GM23338 (cell line): ENCODE data around the gene MDH1B. TPM values are rescaled to one million over a fixed set of nuclear protein-coding genes. Genes with fewer than 3 reads are reported as not detected.
A peak's percentile ranks its signal among the peaks of the same experiment; 100 is the strongest.

Experiments
- ATAC-seq: fragments of 200-7000 bp; cut with Tn5 transposase; 3 replicates; pipeline ENCODE4 v1.9.1; 2020
- DNase-seq: peaks from one replicate; pipeline ENCODE4 v3.0.0-alpha.2; 2015; ENCODE audit warnings: low spot score
- H2AFZ ChIP-seq: fragments of 200-600 bp; sonication (generic); 2 replicates; pipeline ENCODE4 v1.8.0; 2016; ENCODE audit warnings: antibody characterized with exemption, mild to moderate bottlenecking, moderate library complexity
- H3F3A ChIP-seq: fragments of 200-600 bp; sonication (generic); replicated peaks from 2 replicates; pipeline ENCODE4 v1.8.0; 2017; ENCODE audit warnings: antibody characterized with exemption, mixed run types, low read depth
- H3K27ac ChIP-seq: fragments of 200-600 bp; sonication (generic); 2 replicates; pipeline ENCODE4 v1.6.1; 2016; ENCODE audit warnings: low read depth
- H3K27me3 ChIP-seq: fragments of 200-600 bp; sonication (generic); 2 replicates; pipeline ENCODE4 v1.8.0; 2016; ENCODE audit warnings: mild to moderate bottlenecking, mixed run types, moderate library complexity; ENCODE audit not compliant: insufficient read depth
- H3K36me3 ChIP-seq: fragments of 200-600 bp; sonication (generic); 2 replicates; pipeline ENCODE4 v1.8.0; 2016; ENCODE audit warnings: mild to moderate bottlenecking; ENCODE audit not compliant: insufficient read depth
- H3K4me1 ChIP-seq: fragments of 200-600 bp; sonication (generic); 2 replicates; pipeline ENCODE4 v1.8.0; 2016; ENCODE audit warnings: mild to moderate bottlenecking, moderate library complexity; ENCODE audit not compliant: insufficient read depth
- H3K4me2 ChIP-seq: fragments of 200-600 bp; sonication (generic); 2 replicates; pipeline ENCODE4 v1.7.1; 2017; ENCODE audit warnings: mixed run types
- H3K4me3 ChIP-seq: fragments of 200-600 bp; sonication (generic); 2 replicates; pipeline ENCODE4 v1.6.1; 2016; ENCODE audit warnings: mixed run types
- H3K79me2 ChIP-seq: fragments of 200-600 bp; sonication (generic); replicated peaks from 2 replicates; pipeline ENCODE4 v1.8.0; 2017; ENCODE audit warnings: mild to moderate bottlenecking; ENCODE audit not compliant: insufficient read depth
- H3K9me2 ChIP-seq: fragments of 200-600 bp; sonication (generic); 2 replicates; pipeline ENCODE4 v1.8.0; 2017; ENCODE audit not compliant: insufficient read depth
- H4K20me1 ChIP-seq: fragments of 200-600 bp; sonication (generic); replicated peaks from 2 replicates; pipeline ENCODE4 v1.8.0; 2017; ENCODE audit warnings: mild to moderate bottlenecking; ENCODE audit not compliant: insufficient read depth
- H3K27ac Mint-ChIP-seq: 2 replicates; pipeline ENCODE4 v1.8.0; 2020; ENCODE audit warnings: inconsistent platforms, mild to moderate bottlenecking, moderate library complexity, mixed read lengths
- H3K27me3 Mint-ChIP-seq: 3 replicates; pipeline ENCODE4 v1.8.0; 2022; ENCODE audit warnings: low read depth, mild to moderate bottlenecking, moderate library complexity, mixed read lengths, inconsistent platforms; ENCODE audit not compliant: insufficient read depth, poor library complexity
- H3K36me3 Mint-ChIP-seq: 3 replicates; pipeline ENCODE4 v1.8.0; 2021; ENCODE audit warnings: low read depth, mild to moderate bottlenecking, inconsistent platforms, moderate library complexity, mixed read lengths
- H3K4me1 Mint-ChIP-seq: 3 replicates; pipeline ENCODE4 v1.8.0; 2020; ENCODE audit warnings: mild to moderate bottlenecking, inconsistent platforms, mixed read lengths
- H3K4me3 Mint-ChIP-seq: 3 replicates; pipeline ENCODE4 v1.8.0; 2021; ENCODE audit warnings: moderate library complexity, mild to moderate bottlenecking, inconsistent platforms, mixed read lengths
- H3K9me3 Mint-ChIP-seq: 3 replicates; pipeline ENCODE4 v1.8.0; 2020; ENCODE audit warnings: moderate library complexity, mild to moderate bottlenecking, inconsistent platforms, mixed read lengths
- CREB1 ChIP-seq: fragments of 250-450 bp; sonication (Bioruptor Pico); IDR thresholded peaks from 2 replicates; pipeline ENCODE4 v1.5.0; 2020; ENCODE audit warnings: low read depth, mild to moderate bottlenecking, moderate library complexity
- ETS1 ChIP-seq: IDR thresholded peaks from 2 replicates; pipeline ENCODE4 v1.6.1; 2016; ENCODE audit warnings: antibody characterized with exemption
- EZH2 ChIP-seq: fragments of 200-600 bp; sonication (generic); IDR thresholded peaks from one replicate; pipeline ENCODE4 v1.8.0; 2017; ENCODE audit warnings: antibody characterized with exemption, mild to moderate bottlenecking, low read depth; ENCODE audit not compliant: unreplicated experiment
- EZH2phosphoT487 ChIP-seq: fragments of 200-600 bp; sonication (generic); IDR thresholded peaks from one replicate; pipeline ENCODE4 v1.8.1; 2018; ENCODE audit warnings: antibody characterized with exemption; ENCODE audit not compliant: unreplicated experiment
- JUNB ChIP-seq: IDR thresholded peaks from one replicate; pipeline ENCODE4 v1.6.1; 2016; ENCODE audit warnings: antibody characterized with exemption; ENCODE audit not compliant: unreplicated experiment
- NANOG ChIP-seq: IDR thresholded peaks from 2 replicates; pipeline ENCODE4 v1.6.1; 2016; ENCODE audit warnings: antibody characterized with exemption, borderline replicate concordance
- POLR2AphosphoS5 ChIP-seq: IDR thresholded peaks from 2 replicates; pipeline ENCODE4 v1.6.1; 2016; ENCODE audit warnings: antibody characterized with exemption, low read depth
- REST ChIP-seq: IDR thresholded peaks from one replicate; pipeline ENCODE4 v1.6.1; 2018; ENCODE audit warnings: antibody characterized with exemption; ENCODE audit not compliant: unreplicated experiment
- STAT1 ChIP-seq: IDR thresholded peaks from one replicate; pipeline ENCODE4 v1.6.1; 2016; ENCODE audit warnings: antibody characterized with exemption; ENCODE audit not compliant: unreplicated experiment
- ZNF114 ChIP-seq: fragments of 250-450 bp; sonication (Bioruptor Pico); IDR thresholded peaks from 2 replicates; pipeline ENCODE4 v1.5.0; 2020; ENCODE audit warnings: mild to moderate bottlenecking, moderate library complexity
- ZNF331 ChIP-seq: fragments of 250-450 bp; sonication (Bioruptor Pico); IDR thresholded peaks from 2 replicates; pipeline ENCODE4 v1.5.0; 2020; ENCODE audit warnings: low read depth, mild to moderate bottlenecking, moderate library complexity
- ZNF462 ChIP-seq: fragments of 250-450 bp; sonication (Bioruptor Pico); IDR thresholded peaks from 2 replicates; pipeline ENCODE4 v1.5.0; 2020; ENCODE audit warnings: mild to moderate bottlenecking, moderate library complexity
- polyA plus RNA-seq: library from polyadenylated mRNA; unstranded; fragments of >200 nt; fragmentation: Nextera tagmentation; extraction: Ambion mirVana; gene quantifications from 2 replicates; pipeline ENCODE4 v1.2.1, GENCODE V29; 2016
- total RNA-seq: library from RNA; depleted of rRNA; stranded (reverse); fragments of >200 nt; shearing (Covaris generic); gene quantifications from 2 replicates; pipeline ENCODE4 v1.2.3, GENCODE V29; 2014
- TF ChIP-seq, protein P1 (sequence below), 2 experiments: fragments of 200-600 bp in 1 of 2; sonication (generic) in 1 of 2; conservative IDR thresholded peaks; 2 replicates each; pipeline versions ENCODE4 v1.5.1 to v1.6.1; 2016 to 2017; ENCODE audit warnings: antibody characterized with exemption in 2 of 2, low read depth in 2 of 2, mild to moderate bottlenecking in 2 of 2, moderate library complexity in 1 of 2

Gene MDH1B
- total and polyA plus RNA-seq, 2 experiments from 2014 or later: 1.7 to 1.8 TPM

GRCh38 chr2:206804326-206804725, 39.2 kb upstream of the MDH1B start:
- Histone ChIP-seq H3K9me2 (no peaks in the 10 kb centered on the region), H3K27ac (peak overlapping the region; percentile 98), H3K79me2 (peaks cover 32% of the 10 kb centered on the region), H3K36me3 (peaks cover 14% of the 10 kb centered on the region; the same call in 1 of the 2 replicates), H3K4me3 (no peak overlapping the region), H3K4me2 (no peak overlapping the region), H3K4me1 (peaks cover 76% of the 10 kb centered on the region), H4K20me1 (no peaks in the 10 kb centered on the region), H3K27me3 (no peaks in the 10 kb centered on the region), H2AFZ (no peak overlapping the region), H3F3A (peaks cover 26% of the 10 kb centered on the region)
- Mint-ChIP-seq H3K36me3 (peaks cover 15% of the 10 kb centered on the region), H3K27me3 (peaks cover 8% of the 10 kb centered on the region), H3K9me3 (no peaks in the 10 kb centered on the region), H3K27ac (no peak overlapping the region), H3K4me1 (peaks cover 62% of the 10 kb centered on the region), H3K4me3 (no peak overlapping the region)
- peak; percentile 43 for DNase-seq
- no peak; the same call in 2 of the 3 replicates for ATAC-seq
- no peak for TF ChIP-seq EZH2phosphoT487
- TF ChIP-seq STAT1: no peak
- no peak for TF ChIP-seq NANOG
- no peak for TF ChIP-seq ZNF114 (CRISPR knock-in tag)
- TF ChIP-seq REST: no peak
- TF ChIP-seq ZNF331 (CRISPR knock-in tag): no peak
- TF ChIP-seq, protein P1, sequence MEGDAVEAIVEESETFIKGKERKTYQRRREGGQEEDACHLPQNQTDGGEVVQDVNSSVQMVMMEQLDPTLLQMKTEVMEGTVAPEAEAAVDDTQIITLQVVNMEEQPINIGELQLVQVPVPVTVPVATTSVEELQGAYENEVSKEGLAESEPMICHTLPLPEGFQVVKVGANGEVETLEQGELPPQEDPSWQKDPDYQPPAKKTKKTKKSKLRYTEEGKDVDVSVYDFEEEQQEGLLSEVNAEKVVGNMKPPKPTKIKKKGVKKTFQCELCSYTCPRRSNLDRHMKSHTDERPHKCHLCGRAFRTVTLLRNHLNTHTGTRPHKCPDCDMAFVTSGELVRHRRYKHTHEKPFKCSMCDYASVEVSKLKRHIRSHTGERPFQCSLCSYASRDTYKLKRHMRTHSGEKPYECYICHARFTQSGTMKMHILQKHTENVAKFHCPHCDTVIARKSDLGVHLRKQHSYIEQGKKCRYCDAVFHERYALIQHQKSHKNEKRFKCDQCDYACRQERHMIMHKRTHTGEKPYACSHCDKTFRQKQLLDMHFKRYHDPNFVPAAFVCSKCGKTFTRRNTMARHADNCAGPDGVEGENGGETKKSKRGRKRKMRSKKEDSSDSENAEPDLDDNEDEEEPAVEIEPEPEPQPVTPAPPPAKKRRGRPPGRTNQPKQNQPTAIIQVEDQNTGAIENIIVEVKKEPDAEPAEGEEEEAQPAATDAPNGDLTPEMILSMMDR (conservative IDR thresholded peaks at IDR 0.05; ENCODE audit: low read depth in 2 of 2): no peak
- no peak for TF ChIP-seq ZNF462 (CRISPR knock-in tag)
- no peak for TF ChIP-seq CREB1 (CRISPR knock-in tag)
- TF ChIP-seq EZH2: no peak
- TF ChIP-seq ETS1: no peak
- TF ChIP-seq JUNB: no peak
- no peak; the same call in 1 of the 2 replicates for TF ChIP-seq POLR2AphosphoS5
